PC-9 (cell line): ENCODE results near the gene AMOTL1. TPM values are rescaled to one million over a fixed set of nuclear protein-coding genes. Genes with fewer than 3 reads are reported as not detected.

ENCODE experiments used
- BruUV-seq: library from RNA; stranded (reverse); fragments of 400-500 nt; replicated peaks from 2 replicates; lab custom pipeline; 2021; lab: Mats Ljungman, UMichigan
- CTCF ChIA-PET: fragments of 300-600 bp; sonication (Branson Sonifier 250); formaldehyde crosslinking; loops from one replicate; lab custom pipeline; 2022; ENCODE audit warnings: antibody characterized with exemption; lab: Charles Lee
- POLR2A ChIA-PET: fragments of 300-600 bp; sonication (Branson Sonifier 250); formaldehyde crosslinking; loops from one replicate; lab custom pipeline; 2022; ENCODE audit warnings: antibody characterized with exemption; ENCODE audit not compliant: unreplicated experiment; lab: Charles Lee
- DNase-seq, 2 experiments: peaks; one replicate each; pipeline versions ENCODE4 v3.0.0 to v3.0.0-alpha.2; 2015 to 2022; ENCODE audit warnings: mixed read lengths in 1 of 2
- H2AFZ ChIP-seq: fragments of 200-600 bp; sonication (generic); 2 replicates; pipeline ENCODE4 v1.8.1; 2017; ENCODE audit warnings: antibody characterized with exemption
- H3F3A ChIP-seq: fragments of 200-600 bp; sonication (generic); 2 replicates; pipeline ENCODE4 v1.8.1; 2017; ENCODE audit warnings: antibody characterized with exemption, mild to moderate bottlenecking, low read depth; ENCODE audit not compliant: insufficient read depth
- H3K27ac ChIP-seq: fragments of 200-600 bp; sonication (generic); 2 replicates; pipeline ENCODE4 v1.6.1; 2016; ENCODE audit warnings: mixed run types
- H3K27me3 ChIP-seq: fragments of 200-600 bp; sonication (generic); 2 replicates; pipeline ENCODE4 v1.6.1; 2016; ENCODE audit warnings: low read depth, mixed run types; ENCODE audit not compliant: insufficient read depth
- H3K36me3 ChIP-seq: fragments of 200-600 bp; sonication (generic); 2 replicates; pipeline ENCODE4 v1.6.1; 2016; ENCODE audit warnings: low read depth, mixed run types
- H3K4me1 ChIP-seq: fragments of 200-600 bp; sonication (generic); replicated peaks from 2 replicates; pipeline ENCODE4 v1.6.1; 2016; ENCODE audit warnings: mixed run types; ENCODE audit not compliant: insufficient read depth
- H3K4me2 ChIP-seq: fragments of 200-600 bp; sonication (generic); 2 replicates; pipeline ENCODE4 v1.6.1; 2017; ENCODE audit warnings: mixed run types
- H3K4me3 ChIP-seq: fragments of 200-600 bp; sonication (generic); 2 replicates; pipeline ENCODE4 v1.6.1; 2016; ENCODE audit warnings: mixed run types
- H3K79me2 ChIP-seq: fragments of 200-600 bp; sonication (generic); 2 replicates; pipeline ENCODE4 v1.6.1; 2017; ENCODE audit warnings: low read depth, mixed run types
- H3K9me2 ChIP-seq: fragments of 200-600 bp; sonication (generic); 2 replicates; pipeline ENCODE4 v1.8.1; 2017; ENCODE audit warnings: mild to moderate bottlenecking; ENCODE audit not compliant: insufficient read depth
- H3K9me3 ChIP-seq: fragments of 200-600 bp; sonication (generic); 2 replicates; pipeline ENCODE4 v1.8.1; 2016; ENCODE audit warnings: low read depth; ENCODE audit not compliant: insufficient read depth
- H4K20me1 ChIP-seq: fragments of 200-600 bp; sonication (generic); 2 replicates; pipeline ENCODE4 v1.8.1; 2017; ENCODE audit not compliant: insufficient read depth
- CTCF ChIP-seq: fragments of 200-600 bp; sonication (generic); conservative IDR thresholded peaks from 2 replicates; pipeline ENCODE4 v1.6.1; 2017; ENCODE audit warnings: mixed run types, antibody characterized with exemption, mild to moderate bottlenecking, moderate library complexity
- EZH2 ChIP-seq: fragments of 200-600 bp; sonication (generic); IDR thresholded peaks from 2 replicates; pipeline ENCODE4 v1.8.0; 2017; ENCODE audit warnings: antibody characterized with exemption, low read depth
- intact Hi-C: fragments of 100-400 bp; cut with micrococcal nuclease; formaldehyde crosslinking; loops from one replicate; pipeline ENCODE4 v1.10.0; 2022; ENCODE audit not compliant: unreplicated experiment
- total RNA-seq: library from RNA; stranded (reverse); gene quantifications from 2 replicates; pipeline ENCODE4 v1.2.3, GENCODE V29; 2021

Gene AMOTL1
- total RNA-seq, 1 experiment from 2014 or later: 60.5 TPM

GRCh38 chr11:94815705-94816344 is 47.7 kb downstream of the AMOTL1 start:
- no peak overlapping the region for H3K4me3 ChIP-seq
- no TSS peak for BruUV-seq
- no peak for DNase-seq
- H3K27me3 ChIP-seq: no peaks in the 10 kb centered on the region
- H2AFZ ChIP-seq: no peak overlapping the region
- H3K36me3 ChIP-seq: peaks cover 83% of the 10 kb centered on the region
- H3K27ac ChIP-seq: no peak overlapping the region
- H3K4me2 ChIP-seq: no peak overlapping the region
- H3K9me3 ChIP-seq: peaks cover 33% of the 10 kb centered on the region
- no peaks in the 10 kb centered on the region for H4K20me1 ChIP-seq
- H3K4me1 ChIP-seq: no peaks in the 10 kb centered on the region
- no peak for TF ChIP-seq EZH2
- TF ChIP-seq CTCF: no peak
- CTCF ChIA-PET: no interaction called here
- POLR2A ChIA-PET: no interaction called here
- no peaks in the 10 kb centered on the region for H3K9me2 ChIP-seq
- peaks cover 39% of the 10 kb centered on the region for H3F3A ChIP-seq
- H3K79me2 ChIP-seq: peaks cover 77% of the 10 kb centered on the region
- intact Hi-C loops: no loop called here

GRCh38 chr11:94820480-94820879 is 52.3 kb downstream of the AMOTL1 start:
- peaks cover 64% of the 10 kb centered on the region for H3K36me3 ChIP-seq
- H2AFZ ChIP-seq: no peak overlapping the region
- ChIA-PET CTCF (no interaction called here), POLR2A (no interaction called here)
- no peak overlapping the region for H3K4me3 ChIP-seq
- no peaks in the 10 kb centered on the region for H3K4me1 ChIP-seq
- H3K79me2 ChIP-seq: peaks cover 66% of the 10 kb centered on the region
- BruUV-seq: no TSS peak
- H3K4me2 ChIP-seq: no peak overlapping the region
- no peaks in the 10 kb centered on the region for H3K27me3 ChIP-seq
- no peak overlapping the region for H3K27ac ChIP-seq
- TF ChIP-seq CTCF (no peak), EZH2 (no peak)
- no peaks in the 10 kb centered on the region for H4K20me1 ChIP-seq
- no peak for DNase-seq
- H3K9me3 ChIP-seq: peaks cover 4% of the 10 kb centered on the region; the same call in 1 of the 2 replicates
- peaks cover 18% of the 10 kb centered on the region for H3F3A ChIP-seq
- intact Hi-C loops: no loop called here
- no peaks in the 10 kb centered on the region for H3K9me2 ChIP-seq

- Histone ChIP-seq H3K4me3 (no peak overlapping the region), H4K20me1 (no peaks in the 10 kb centered on the region), H3K27me3 (no peaks in the 10 kb centered on the region), H3K4me1 (no peaks in the 10 kb centered on the region), H3K79me2 (peaks cover 69% of the 10 kb centered on the region), H3K9me2 (no peaks in the 10 kb centered on the region), H3K36me3 (peaks cover 63% of the 10 kb centered on the region), H2AFZ (no peak overlapping the region), H3K4me2 (no peak overlapping the region), H3F3A (peaks cover 24% of the 10 kb centered on the region), H3K27ac (no peak overlapping the region), H3K9me3 (peaks cover 4% of the 10 kb centered on the region; the same call in 1 of the 2 replicates)
- no peak for DNase-seq
- POLR2A ChIA-PET: no interaction called here
- intact Hi-C loops: no loop called here
- TF ChIP-seq EZH2 (no peak), CTCF (no peak)
- CTCF ChIA-PET: no interaction called here
- BruUV-seq: no TSS peak
Observed at GRCh38 chr11:94821439-94821838, 53.3 kb downstream of the AMOTL1 start.
